OCI-LY1 (cell line): ENCODE results near the gene BCL2A1.

Experiments
- EZH2 ChIP-seq: fragments of 200-600 bp; sonication (generic), shearing (Covaris generic); IDR thresholded peaks from 2 replicates; pipeline ENCODE4 v1.8.0; 2017; ENCODE audit warnings: borderline replicate concordance, mixed run types, mild to moderate bottlenecking, antibody characterized with exemption, low read length, moderate library complexity, mixed read lengths
- TF ChIP-seq, protein P1 (sequence below): fragments of 200-600 bp; sonication (generic), shearing (Covaris generic); IDR thresholded peaks from 2 replicates; pipeline ENCODE4 v1.5.1; 2017; ENCODE audit warnings: mild to moderate bottlenecking, antibody characterized with exemption, low read length, moderate library complexity, mixed read lengths

DNA sequence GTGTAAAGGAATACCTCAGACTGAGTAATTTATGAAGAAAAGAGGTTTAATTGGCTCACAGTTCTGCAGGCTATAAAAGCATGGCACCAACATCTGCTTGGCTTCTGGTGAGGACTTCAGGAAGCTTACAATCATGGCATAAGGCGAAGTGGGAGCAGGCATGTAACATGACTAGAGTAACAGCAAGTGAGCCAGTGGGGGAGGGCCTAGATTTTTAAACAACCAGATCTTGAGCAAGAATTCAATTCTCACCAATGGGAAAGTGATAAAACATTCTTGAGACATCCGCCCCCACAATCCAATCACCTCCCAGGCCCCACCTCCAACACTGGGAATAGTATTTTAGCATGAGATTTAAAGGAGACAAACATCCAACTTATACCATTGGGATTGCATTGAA lies 44.2 kb upstream of the BCL2A1 start:
- TF ChIP-seq, protein P1, sequence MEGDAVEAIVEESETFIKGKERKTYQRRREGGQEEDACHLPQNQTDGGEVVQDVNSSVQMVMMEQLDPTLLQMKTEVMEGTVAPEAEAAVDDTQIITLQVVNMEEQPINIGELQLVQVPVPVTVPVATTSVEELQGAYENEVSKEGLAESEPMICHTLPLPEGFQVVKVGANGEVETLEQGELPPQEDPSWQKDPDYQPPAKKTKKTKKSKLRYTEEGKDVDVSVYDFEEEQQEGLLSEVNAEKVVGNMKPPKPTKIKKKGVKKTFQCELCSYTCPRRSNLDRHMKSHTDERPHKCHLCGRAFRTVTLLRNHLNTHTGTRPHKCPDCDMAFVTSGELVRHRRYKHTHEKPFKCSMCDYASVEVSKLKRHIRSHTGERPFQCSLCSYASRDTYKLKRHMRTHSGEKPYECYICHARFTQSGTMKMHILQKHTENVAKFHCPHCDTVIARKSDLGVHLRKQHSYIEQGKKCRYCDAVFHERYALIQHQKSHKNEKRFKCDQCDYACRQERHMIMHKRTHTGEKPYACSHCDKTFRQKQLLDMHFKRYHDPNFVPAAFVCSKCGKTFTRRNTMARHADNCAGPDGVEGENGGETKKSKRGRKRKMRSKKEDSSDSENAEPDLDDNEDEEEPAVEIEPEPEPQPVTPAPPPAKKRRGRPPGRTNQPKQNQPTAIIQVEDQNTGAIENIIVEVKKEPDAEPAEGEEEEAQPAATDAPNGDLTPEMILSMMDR = no peak
- no peak for TF ChIP-seq EZH2
